GM10248 (cell line): ENCODE results near the gene KRABD2.

Experiments used
- CTCF ChIA-PET: fragments of 300-600 bp; sonication (Branson Sonifier 250); formaldehyde crosslinking; extraction: SDS; loops from one replicate; lab custom pipeline; 2021; ENCODE audit warnings: antibody characterized with exemption; lab: Yijun Ruan, JAX
- POLR2A ChIA-PET: fragments of 350-650 bp; sonication (Branson Sonifier 250); formaldehyde crosslinking; extraction: SDS; loops from one replicate; lab custom pipeline; 2020; ENCODE audit warnings: antibody characterized with exemption; lab: Yijun Ruan, JAX
- DNase-seq: peaks from one replicate; pipeline ENCODE4 v3.0.0; 2012; ENCODE audit errors: extremely low spot score
- TF ChIP-seq, protein P1 (sequence below): IDR thresholded peaks from 2 replicates; pipeline ENCODE4 v1.5.1; 2012; ENCODE audit warnings: mild to moderate bottlenecking, low read depth; ENCODE audit errors: extremely low read depth, missing control alignments, control extremely low read depth

KRABD2 gene

DNA sequence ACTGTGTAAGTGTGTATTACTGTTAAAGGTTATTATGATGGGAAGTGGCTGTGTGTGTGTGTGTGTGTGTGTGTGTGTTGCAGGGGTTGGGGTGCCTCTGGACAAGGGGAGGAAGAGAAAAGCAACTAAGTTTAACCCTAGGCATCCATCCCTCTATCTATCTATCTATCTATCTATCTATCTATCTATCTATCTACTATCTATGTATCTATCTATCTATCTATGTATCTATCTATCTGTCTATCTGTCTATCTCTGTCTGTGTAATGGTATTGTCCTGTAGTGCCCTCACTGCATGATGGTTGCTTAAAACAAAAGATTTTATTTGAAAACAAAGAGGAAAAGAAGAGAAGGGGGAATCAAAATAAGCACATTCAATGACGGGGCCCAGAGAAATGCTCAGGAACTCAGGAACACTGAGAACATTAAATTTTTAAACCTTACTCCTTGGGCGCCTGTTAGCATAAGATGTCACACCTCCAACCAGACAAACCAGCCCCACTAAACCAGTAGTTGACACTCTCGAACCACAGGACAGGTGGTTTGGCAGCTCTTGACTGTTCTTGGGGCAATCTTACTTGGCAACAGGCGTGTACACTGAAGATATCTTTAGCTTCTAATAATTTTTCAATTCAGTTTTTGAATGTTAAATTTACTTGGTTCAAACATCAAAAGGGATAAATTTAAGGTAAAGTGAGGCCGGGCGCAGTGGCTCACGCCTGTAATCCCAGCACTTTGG, 11.6 kb upstream of the KRABD2 start:
- DNase-seq: no peak
- CTCF ChIA-PET: interaction anchor here (1.5 kb wide), 1 partner anchor 9 kb away, joined by 3 read pairs; no protein-coding TSS in a partner anchor
- TF ChIP-seq, protein P1, sequence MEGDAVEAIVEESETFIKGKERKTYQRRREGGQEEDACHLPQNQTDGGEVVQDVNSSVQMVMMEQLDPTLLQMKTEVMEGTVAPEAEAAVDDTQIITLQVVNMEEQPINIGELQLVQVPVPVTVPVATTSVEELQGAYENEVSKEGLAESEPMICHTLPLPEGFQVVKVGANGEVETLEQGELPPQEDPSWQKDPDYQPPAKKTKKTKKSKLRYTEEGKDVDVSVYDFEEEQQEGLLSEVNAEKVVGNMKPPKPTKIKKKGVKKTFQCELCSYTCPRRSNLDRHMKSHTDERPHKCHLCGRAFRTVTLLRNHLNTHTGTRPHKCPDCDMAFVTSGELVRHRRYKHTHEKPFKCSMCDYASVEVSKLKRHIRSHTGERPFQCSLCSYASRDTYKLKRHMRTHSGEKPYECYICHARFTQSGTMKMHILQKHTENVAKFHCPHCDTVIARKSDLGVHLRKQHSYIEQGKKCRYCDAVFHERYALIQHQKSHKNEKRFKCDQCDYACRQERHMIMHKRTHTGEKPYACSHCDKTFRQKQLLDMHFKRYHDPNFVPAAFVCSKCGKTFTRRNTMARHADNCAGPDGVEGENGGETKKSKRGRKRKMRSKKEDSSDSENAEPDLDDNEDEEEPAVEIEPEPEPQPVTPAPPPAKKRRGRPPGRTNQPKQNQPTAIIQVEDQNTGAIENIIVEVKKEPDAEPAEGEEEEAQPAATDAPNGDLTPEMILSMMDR: no peak
- POLR2A ChIA-PET: interaction anchor here (0.6 kb wide), 1 partner anchor 140 kb away, joined by 3 read pairs; the partner anchor contains the start of gene CTC1

DNA sequence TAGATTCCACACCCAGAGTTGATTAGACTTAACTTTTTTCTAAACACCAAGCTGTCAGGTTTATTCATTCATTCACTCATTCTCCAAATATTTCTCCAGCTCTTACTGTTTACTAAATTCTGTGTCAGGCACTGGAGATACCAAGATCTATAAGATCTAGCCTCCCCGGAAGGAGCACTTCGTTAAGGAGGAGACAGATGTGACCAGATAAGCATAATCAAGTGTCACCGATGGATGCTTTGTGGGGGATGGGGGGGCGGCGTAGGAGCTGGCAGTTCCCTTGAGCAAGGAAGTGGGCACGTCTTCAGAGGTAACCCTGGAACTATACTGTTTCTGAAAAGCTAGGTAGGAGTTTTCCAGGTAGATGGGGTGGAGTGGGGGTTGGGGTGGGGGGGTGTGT, 10.3 kb upstream of the KRABD2 start:
- TF ChIP-seq, protein P1: no peak
- no peak for DNase-seq
- ChIA-PET CTCF (interaction anchor here (0.8 to 1.5 kb wide), 2 partner anchors 10 to 360 kb away, joined by 3 read pairs; no protein-coding TSS in a partner anchor), POLR2A (no interaction called here)

GRCh38 chr17:8384801-8385378, 8.4 kb upstream of the KRABD2 start:
- CTCF ChIA-PET: interaction anchor here (1.6 kb wide), 1 partner anchor 613 kb away, joined by 5 read pairs; no protein-coding TSS in a partner anchor
- no peak for DNase-seq
- POLR2A ChIA-PET: no interaction called here
- TF ChIP-seq, protein P1: no peak

GRCh38 chr17:8383143-8383822, 6.8 kb upstream of the KRABD2 start, which contains the start of gene RPL26:
Gene RPL26, minus strand, starts transcription at chr17:8383193. Its CDS starts 883 bp downstream, at chr17:8382310.
- peak; percentile 95 for DNase-seq
- CTCF ChIA-PET: interaction anchor here (0.6 to 1.6 kb wide), 45 partner anchors 8 to 615 kb away, joined by 3 to 21 read pairs (median 4); partner anchors contain the start of genes CTC1, NDEL1 and SLC25A35
- POLR2A ChIA-PET: interaction anchor here (0.8 to 1.2 kb wide), 3 partner anchors 52 to 247 kb away, joined by 3 to 5 read pairs (median 4); partner anchors contain the start of genes MYH10 and NDEL1
- TF ChIP-seq, protein P1: peak; percentile 89

GRCh38 chr17:8382880-8383142, 6.3 kb upstream of the KRABD2 start:
- TF ChIP-seq, protein P1: no peak
- no peak for DNase-seq
- CTCF ChIA-PET: interaction anchor here (0.8 to 1.6 kb wide), 5 partner anchors 21 to 308 kb away, joined by 3 to 5 read pairs (median 4); partner anchors contain the start of gene SLC25A35
- POLR2A ChIA-PET: interaction anchor here (1.7 kb wide), 1 partner anchor 12 kb away, joined by 4 read pairs; no protein-coding TSS in a partner anchor
